Panc1 (cell line): Measurements from ENCODE around the gene TUBE1. TPM values are rescaled to one million over a fixed set of nuclear protein-coding genes. Genes with fewer than 3 reads are reported as not detected.

ENCODE experiments used
- ATAC-seq: fragments of 200-7000 bp; cut with Tn5 transposase; 2 replicates; pipeline ENCODE4 v1.9.1; 2020; ENCODE audit warnings: mild to moderate bottlenecking, moderate library complexity
- BruUV-seq: library from RNA; stranded (reverse); fragments of 400-500 nt; replicated peaks from 2 replicates; lab custom pipeline; 2021; lab: Mats Ljungman, UMichigan
- CTCF ChIA-PET: fragments of 300-600 bp; sonication (Branson Sonifier 250); formaldehyde crosslinking; loops from one replicate; lab custom pipeline; 2022; ENCODE audit warnings: antibody characterized with exemption; lab: Charles Lee
- POLR2A ChIA-PET: fragments of 300-600 bp; sonication (Branson Sonifier 250); formaldehyde crosslinking; loops from one replicate; lab custom pipeline; 2022; ENCODE audit warnings: antibody characterized with exemption; lab: Charles Lee
- DNase-seq: peaks from one replicate; pipeline ENCODE4 v3.0.0-alpha.2; 2010; ENCODE audit warnings: low read depth, low spot score
- H3K27ac ChIP-seq: 2 replicates; pipeline ENCODE4 v1.5.1; 2011; ENCODE audit warnings: mild to moderate bottlenecking, low read length, inconsistent platforms
- H3K27me3 ChIP-seq: fragments of 200-500 bp; sonication (Bioruptor generic); 2 replicates; pipeline ENCODE4 v1.6.0; 2014; ENCODE audit warnings: low read length, inconsistent platforms; ENCODE audit not compliant: control insufficient read depth, insufficient read depth
- H3K36me3 ChIP-seq: fragments of 200-500 bp; sonication (Bioruptor generic); 2 replicates; pipeline ENCODE4 v1.5.1; 2014; ENCODE audit warnings: inconsistent platforms, mild to moderate bottlenecking, low read length, moderate library complexity; ENCODE audit not compliant: control insufficient read depth, insufficient read depth
- H3K4me1 ChIP-seq: 2 replicates; pipeline ENCODE4 v1.5.1; 2011; ENCODE audit warnings: inconsistent platforms, mild to moderate bottlenecking, low read length, moderate library complexity; ENCODE audit not compliant: control insufficient read depth, insufficient read depth
- H3K4me3 ChIP-seq, 2 experiments: 2 replicates each; pipeline ENCODE4 v1.5.1; 2011 to 2012; ENCODE audit warnings: low read depth in 2 of 2, low read length in 2 of 2, mild to moderate bottlenecking in 2 of 2, inconsistent platforms in 1 of 2, moderate library complexity in 1 of 2
- H3K9me3 ChIP-seq: fragments of 200-500 bp; sonication (Bioruptor generic); 2 replicates; pipeline ENCODE4 v1.5.1; 2014; ENCODE audit warnings: low read depth, mild to moderate bottlenecking, inconsistent platforms, low read length, moderate library complexity; ENCODE audit not compliant: control insufficient read depth, insufficient read depth
- POLR2AphosphoS5 ChIP-seq: IDR thresholded peaks from 2 replicates; pipeline ENCODE4 v1.6.1; 2012; ENCODE audit warnings: mild to moderate bottlenecking, low read depth, low read length, moderate library complexity
- SIN3A ChIP-seq: IDR thresholded peaks from 2 replicates; pipeline ENCODE4 v1.6.1; 2012; ENCODE audit warnings: low read depth, mild to moderate bottlenecking, low read length, moderate library complexity, borderline replicate concordance; ENCODE audit not compliant: insufficient read depth
- TCF7L2 ChIP-seq: IDR thresholded peaks from 2 replicates; pipeline ENCODE4 v1.6.1; 2011; ENCODE audit warnings: mild to moderate bottlenecking, low read depth, low read length, inconsistent platforms
- in situ Hi-C: cut with HindIII; loops from 2 replicates; pipeline ENCODE4 v1.10.0; 2016; ENCODE audit warnings: low sequenced_read_pairs, low pct_unique_long_range_greater_than_20kb
- intact Hi-C: fragments of 100-400 bp; cut with micrococcal nuclease; formaldehyde crosslinking; loops from one replicate; pipeline ENCODE4 v1.10.0; 2022; ENCODE audit not compliant: unreplicated experiment
- total RNA-seq: library from RNA; stranded (reverse); gene quantifications from one replicate; pipeline ENCODE4 v1.2.1, GENCODE V29; 2021; ENCODE audit not compliant: unreplicated experiment
- TF ChIP-seq, protein P1 (sequence below): fragments of 450-650 bp; IDR thresholded peaks from 2 replicates; pipeline ENCODE4 v1.5.1; 2017; ENCODE audit warnings: mild to moderate bottlenecking
- TF ChIP-seq, protein P2 (sequence below), 2 experiments: IDR thresholded peaks; 2 replicates each; pipeline ENCODE4 v1.6.1; 2011 to 2012; ENCODE audit warnings: low read depth in 2 of 2, control low read depth in 1 of 2, low read length in 1 of 2, mild to moderate bottlenecking in 1 of 2, moderate library complexity in 1 of 2; ENCODE audit not compliant: insufficient read depth in 1 of 2

TUBE1 gene
- total RNA-seq, 1 experiment from 2014 or later, result 22.3 TPM

DNA sequence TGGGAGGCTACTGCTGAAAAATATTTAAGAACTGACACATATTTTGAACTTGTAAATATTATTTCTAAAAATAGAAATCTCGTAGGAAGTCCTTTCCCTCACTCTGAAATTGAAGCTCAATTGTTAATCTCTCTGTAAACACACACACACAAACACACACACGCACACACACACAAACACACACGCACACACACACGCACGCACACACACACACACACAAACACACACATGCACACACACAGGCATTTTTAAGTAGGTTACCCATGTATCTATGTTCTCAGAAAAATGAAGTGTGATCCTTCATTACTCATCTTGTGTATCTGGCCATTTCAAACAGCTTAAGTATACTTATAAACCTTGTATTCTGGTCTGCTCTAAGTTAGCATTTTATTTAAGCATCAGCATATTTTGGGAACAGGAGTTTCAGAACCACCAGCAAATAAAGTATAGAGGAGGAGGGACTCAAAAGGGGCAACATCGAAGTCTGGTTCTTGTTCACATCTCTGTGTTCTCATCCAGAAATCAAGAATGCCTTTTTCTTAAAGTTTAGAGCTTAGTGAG lies 21.8 kb downstream of the TUBE1 start:
- TF ChIP-seq SIN3A (no peak), POLR2AphosphoS5 (no peak), TCF7L2 (no peak)
- TF ChIP-seq, protein P1, sequence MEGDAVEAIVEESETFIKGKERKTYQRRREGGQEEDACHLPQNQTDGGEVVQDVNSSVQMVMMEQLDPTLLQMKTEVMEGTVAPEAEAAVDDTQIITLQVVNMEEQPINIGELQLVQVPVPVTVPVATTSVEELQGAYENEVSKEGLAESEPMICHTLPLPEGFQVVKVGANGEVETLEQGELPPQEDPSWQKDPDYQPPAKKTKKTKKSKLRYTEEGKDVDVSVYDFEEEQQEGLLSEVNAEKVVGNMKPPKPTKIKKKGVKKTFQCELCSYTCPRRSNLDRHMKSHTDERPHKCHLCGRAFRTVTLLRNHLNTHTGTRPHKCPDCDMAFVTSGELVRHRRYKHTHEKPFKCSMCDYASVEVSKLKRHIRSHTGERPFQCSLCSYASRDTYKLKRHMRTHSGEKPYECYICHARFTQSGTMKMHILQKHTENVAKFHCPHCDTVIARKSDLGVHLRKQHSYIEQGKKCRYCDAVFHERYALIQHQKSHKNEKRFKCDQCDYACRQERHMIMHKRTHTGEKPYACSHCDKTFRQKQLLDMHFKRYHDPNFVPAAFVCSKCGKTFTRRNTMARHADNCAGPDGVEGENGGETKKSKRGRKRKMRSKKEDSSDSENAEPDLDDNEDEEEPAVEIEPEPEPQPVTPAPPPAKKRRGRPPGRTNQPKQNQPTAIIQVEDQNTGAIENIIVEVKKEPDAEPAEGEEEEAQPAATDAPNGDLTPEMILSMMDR, result no peak
- TF ChIP-seq, protein P2, sequence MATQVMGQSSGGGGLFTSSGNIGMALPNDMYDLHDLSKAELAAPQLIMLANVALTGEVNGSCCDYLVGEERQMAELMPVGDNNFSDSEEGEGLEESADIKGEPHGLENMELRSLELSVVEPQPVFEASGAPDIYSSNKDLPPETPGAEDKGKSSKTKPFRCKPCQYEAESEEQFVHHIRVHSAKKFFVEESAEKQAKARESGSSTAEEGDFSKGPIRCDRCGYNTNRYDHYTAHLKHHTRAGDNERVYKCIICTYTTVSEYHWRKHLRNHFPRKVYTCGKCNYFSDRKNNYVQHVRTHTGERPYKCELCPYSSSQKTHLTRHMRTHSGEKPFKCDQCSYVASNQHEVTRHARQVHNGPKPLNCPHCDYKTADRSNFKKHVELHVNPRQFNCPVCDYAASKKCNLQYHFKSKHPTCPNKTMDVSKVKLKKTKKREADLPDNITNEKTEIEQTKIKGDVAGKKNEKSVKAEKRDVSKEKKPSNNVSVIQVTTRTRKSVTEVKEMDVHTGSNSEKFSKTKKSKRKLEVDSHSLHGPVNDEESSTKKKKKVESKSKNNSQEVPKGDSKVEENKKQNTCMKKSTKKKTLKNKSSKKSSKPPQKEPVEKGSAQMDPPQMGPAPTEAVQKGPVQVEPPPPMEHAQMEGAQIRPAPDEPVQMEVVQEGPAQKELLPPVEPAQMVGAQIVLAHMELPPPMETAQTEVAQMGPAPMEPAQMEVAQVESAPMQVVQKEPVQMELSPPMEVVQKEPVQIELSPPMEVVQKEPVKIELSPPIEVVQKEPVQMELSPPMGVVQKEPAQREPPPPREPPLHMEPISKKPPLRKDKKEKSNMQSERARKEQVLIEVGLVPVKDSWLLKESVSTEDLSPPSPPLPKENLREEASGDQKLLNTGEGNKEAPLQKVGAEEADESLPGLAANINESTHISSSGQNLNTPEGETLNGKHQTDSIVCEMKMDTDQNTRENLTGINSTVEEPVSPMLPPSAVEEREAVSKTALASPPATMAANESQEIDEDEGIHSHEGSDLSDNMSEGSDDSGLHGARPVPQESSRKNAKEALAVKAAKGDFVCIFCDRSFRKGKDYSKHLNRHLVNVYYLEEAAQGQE (IDR thresholded peaks at IDR 0.05; ENCODE audit: insufficient read depth in 1 of 2, low read depth in 2 of 2, low read length in 1 of 2), result no peak
- POLR2A ChIA-PET, result no interaction called here
- Histone ChIP-seq H3K27me3 (no peaks in the 10 kb centered on the region), H3K4me3 (no peak overlapping the region), H3K4me1 (no peaks in the 10 kb centered on the region), H3K27ac (no peak overlapping the region), H3K9me3 (no peaks in the 10 kb centered on the region), H3K36me3 (0 out of 2 replicates have a peak, but pooled peaks cover 2% of the 10 kb centered on the region)
- CTCF ChIA-PET, result no interaction called here
- in situ Hi-C loops, result no loop called here
- no TSS peak for BruUV-seq
- intact Hi-C loops, result no loop called here
- ATAC-seq (no peak), DNase-seq (no peak)

DNA sequence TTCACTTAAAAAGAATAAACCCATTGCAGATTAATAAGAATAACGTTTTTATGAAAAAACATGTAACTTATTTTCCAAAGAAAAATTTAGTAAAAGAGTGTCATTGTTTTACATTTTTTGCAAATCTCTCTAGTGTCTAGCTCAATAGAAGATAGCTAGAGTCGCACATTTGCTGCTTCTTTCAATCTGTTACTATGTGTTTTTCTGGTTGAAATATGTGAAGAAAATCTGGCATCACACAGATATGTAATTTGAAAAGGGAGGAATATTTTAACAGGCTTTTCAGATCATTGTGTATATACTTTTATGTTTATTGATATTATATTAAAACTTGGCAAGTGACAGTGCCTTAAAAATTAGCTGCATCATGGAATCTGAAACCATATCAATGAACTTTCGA lies 24.3 kb downstream of the TUBE1 start:
- Histone ChIP-seq H3K27me3 (no peaks in the 10 kb centered on the region), H3K36me3 (no peaks in the 10 kb centered on the region), H3K9me3 (no peaks in the 10 kb centered on the region), H3K4me1 (no peaks in the 10 kb centered on the region), H3K4me3 (no peak overlapping the region), H3K27ac (no peak overlapping the region)
- intact Hi-C loops, result no loop called here
- POLR2A ChIA-PET, result no interaction called here
- DNase-seq (no peak), ATAC-seq (no peak)
- CTCF ChIA-PET, result no interaction called here
- in situ Hi-C loops, result no loop called here
- BruUV-seq, result no TSS peak
- TF ChIP-seq, protein P2 (IDR thresholded peaks at IDR 0.05; ENCODE audit: insufficient read depth in 1 of 2, low read depth in 2 of 2, low read length in 1 of 2), result no peak
- TF ChIP-seq SIN3A (no peak), POLR2AphosphoS5 (no peak), TCF7L2 (no peak)
- TF ChIP-seq, protein P1, result no peak
